Mesenchymal stem cell (in vitro differentiated cells and primary cell): Measurements from ENCODE around the gene NDUFA8. TPM values are rescaled to one million over a fixed set of nuclear protein-coding genes. Genes with fewer than 3 reads are reported as not detected.

Experiments
- DNase-seq: peaks from one replicate; pipeline ENCODE4 v3.0.0-alpha.2; 2013
- H2AFZ ChIP-seq: one replicate; pipeline ENCODE4 v1.6.1; 2013; ENCODE audit warnings: low read depth, mild to moderate bottlenecking, control low read depth, inconsistent platforms, low read length, moderate library complexity
- H2AK5ac ChIP-seq: 2 replicates; pipeline ENCODE4 v1.6.1; 2013; ENCODE audit warnings: low read length, moderate library complexity, mild to moderate bottlenecking, inconsistent platforms; ENCODE audit not compliant: severe bottlenecking
- H2BK120ac ChIP-seq: one replicate; pipeline ENCODE4 v1.6.1; 2013; ENCODE audit warnings: low read depth, mild to moderate bottlenecking, inconsistent platforms, low read length, moderate library complexity
- H2BK12ac ChIP-seq, 2 experiments: one replicate each; pipeline ENCODE4 v1.6.1; 2013; ENCODE audit warnings: inconsistent platforms in 2 of 2, low read length in 2 of 2, mild to moderate bottlenecking in 2 of 2, moderate library complexity in 2 of 2, control low read depth in 1 of 2
- H2BK15ac ChIP-seq: one replicate; pipeline ENCODE4 v1.6.1; 2013; ENCODE audit warnings: mild to moderate bottlenecking, low read depth, inconsistent platforms; ENCODE audit not compliant: poor library complexity, severe bottlenecking
- H2BK5ac ChIP-seq: 2 replicates; pipeline ENCODE4 v1.6.1; 2013; ENCODE audit warnings: low read depth, mild to moderate bottlenecking, low read length, control low read depth, inconsistent platforms; ENCODE audit not compliant: poor library complexity, severe bottlenecking
- H3K14ac ChIP-seq, 2 experiments: one replicate each; pipeline ENCODE4 v1.6.1; 2013; ENCODE audit warnings: inconsistent platforms in 2 of 2, low read length in 2 of 2, control low read depth in 1 of 2, mild to moderate bottlenecking in 1 of 2, moderate library complexity in 1 of 2
- H3K18ac ChIP-seq, 2 experiments: one replicate each; pipeline ENCODE4 v1.6.1; 2013; ENCODE audit warnings: inconsistent platforms in 2 of 2, low read length in 2 of 2, control low read depth in 1 of 2, low read depth in 1 of 2, mild to moderate bottlenecking in 1 of 2
- H3K23ac ChIP-seq, 2 experiments: one replicate each; pipeline ENCODE4 v1.6.1; 2013; ENCODE audit warnings: inconsistent platforms in 2 of 2, low read length in 2 of 2, mild to moderate bottlenecking in 2 of 2, moderate library complexity in 2 of 2, control low read depth in 1 of 2
- H3K27ac ChIP-seq: 2 replicates; pipeline ENCODE4 v1.5.1; 2013; ENCODE audit warnings: mild to moderate bottlenecking, moderate library complexity, low read length, control low read depth, inconsistent platforms; ENCODE audit not compliant: poor library complexity, severe bottlenecking
- H3K27me3 ChIP-seq, 2 experiments: 2 replicates each; pipeline versions ENCODE4 v1.6.1 to v1.7.0; 2013; ENCODE audit warnings: low read length in 2 of 2, mild to moderate bottlenecking in 2 of 2, moderate library complexity in 2 of 2, control low read depth in 1 of 2, inconsistent platforms in 1 of 2; ENCODE audit not compliant: control insufficient read depth in 1 of 2, insufficient read depth in 1 of 2
- H3K36me3 ChIP-seq, 2 experiments: 2 replicates each; pipeline versions ENCODE4 v1.6.1 to v1.7.0; 2013; ENCODE audit warnings: low read length in 2 of 2, control low read depth in 1 of 2, inconsistent platforms in 1 of 2, low read depth in 1 of 2, mild to moderate bottlenecking in 1 of 2; ENCODE audit not compliant: insufficient read depth in 2 of 2, control insufficient read depth in 1 of 2
- H3K4ac ChIP-seq, 2 experiments: one replicate each; pipeline ENCODE4 v1.6.1; 2013; ENCODE audit warnings: inconsistent platforms in 2 of 2, low read length in 2 of 2, mild to moderate bottlenecking in 2 of 2, moderate library complexity in 2 of 2, control low read depth in 1 of 2, low read depth in 1 of 2
- H3K4me1 ChIP-seq: 2 replicates; pipeline ENCODE4 v1.6.1; 2013; ENCODE audit warnings: low read depth, low read length, control low read depth; ENCODE audit not compliant: control insufficient read depth, insufficient read depth
- H3K4me2 ChIP-seq: 2 replicates; pipeline ENCODE4 v1.6.1; 2013; ENCODE audit warnings: low read length, mild to moderate bottlenecking, inconsistent platforms; ENCODE audit not compliant: poor library complexity, severe bottlenecking
- H3K4me3 ChIP-seq, 2 experiments: 2 replicates each; pipeline versions ENCODE4 v1.5.1 to v1.7.0; 2013; ENCODE audit warnings: low read length in 2 of 2, mild to moderate bottlenecking in 2 of 2, control low read depth in 1 of 2, low read depth in 1 of 2; ENCODE audit not compliant: insufficient read depth in 1 of 2
- H3K79me1 ChIP-seq: replicated peaks from 2 replicates; pipeline ENCODE4 v1.6.1; 2013; ENCODE audit warnings: mild to moderate bottlenecking, control low read depth, low read length, inconsistent platforms; ENCODE audit not compliant: poor library complexity, severe bottlenecking
- H3K9ac ChIP-seq: 2 replicates; pipeline ENCODE4 v1.7.0; 2013; ENCODE audit warnings: mild to moderate bottlenecking, low read length, moderate library complexity
- H3K9me3 ChIP-seq: 2 replicates; pipeline ENCODE4 v1.7.0; 2013; ENCODE audit warnings: mild to moderate bottlenecking, low read length; ENCODE audit not compliant: control insufficient read depth
- H4K8ac ChIP-seq: one replicate; pipeline ENCODE4 v1.6.1; 2013; ENCODE audit warnings: inconsistent platforms, mild to moderate bottlenecking, low read length, moderate library complexity
- H4K91ac ChIP-seq: one replicate; pipeline ENCODE4 v1.6.1; 2013; ENCODE audit warnings: mild to moderate bottlenecking, low read length, inconsistent platforms
- WGBS: methylation state at CpG from one replicate; pipeline ENCODE4 v1.1.7; 2013; ENCODE audit warnings: mixed read lengths; 5-methylcytosine and 5-hydroxymethylcytosine counted together
- small RNA-seq: library from polyadenylated mRNA; stranded (forward); fragments of <200 nt; extraction: miRNeasy Mini kit (QIAGEN cat#:217004); gene quantifications from one replicate; pipeline ENCODE3, GENCODE V24; 2013; ENCODE audit warnings: low read depth

The NDUFA8 gene

DNA sequence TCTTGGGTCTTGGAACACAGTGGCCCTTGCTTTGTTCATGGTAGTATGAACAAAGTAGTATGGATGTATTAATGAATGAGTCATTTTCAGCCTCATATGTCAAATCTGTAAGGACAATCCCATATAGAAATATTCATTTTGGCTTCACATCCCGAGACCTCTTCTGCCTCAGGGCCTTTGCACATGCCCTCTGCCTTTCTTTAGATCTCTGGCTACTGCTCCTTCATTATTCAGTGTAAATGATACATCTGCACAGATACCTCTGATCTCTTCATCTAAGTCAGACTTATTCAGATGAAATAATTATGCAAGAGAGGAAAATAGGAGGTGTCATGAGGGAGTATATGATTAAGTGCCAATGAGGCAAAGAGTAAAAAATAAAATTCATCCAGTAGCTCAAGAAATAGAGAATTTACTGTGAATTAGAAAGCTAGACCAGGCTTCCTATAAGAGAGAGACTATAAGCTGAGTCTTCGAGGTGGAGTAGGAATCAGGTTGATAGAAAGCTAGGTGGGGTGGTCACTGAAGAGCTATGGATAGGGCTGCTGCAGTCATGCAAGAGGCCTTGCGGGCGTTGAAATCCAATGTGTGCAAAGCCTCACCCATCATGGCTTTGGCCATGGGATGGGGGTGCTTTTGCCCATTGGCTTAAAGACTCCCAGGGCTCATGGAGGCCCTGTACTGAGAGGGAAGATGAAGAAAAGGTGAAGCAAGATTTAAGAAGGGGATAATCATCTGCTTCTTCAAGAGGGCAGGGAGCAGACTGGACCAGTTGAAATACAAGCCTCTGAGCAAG is 62.8 kb downstream of the NDUFA8 start:
- 72% methylated on average over 4 of the region's 4 CpGs for WGBS
- Histone ChIP-seq H2AFZ (no peak overlapping the region), H3K79me1 (peaks cover 8% of the 10 kb centered on the region), H3K4ac (no peak overlapping the region), H2BK15ac (no peak overlapping the region), H2AK5ac (no peak overlapping the region), H3K4me2 (no peak overlapping the region), H3K4me3 (no peak overlapping the region), H3K36me3 (no peaks in the 10 kb centered on the region), H3K27ac (no peak overlapping the region), H3K23ac (no peak overlapping the region), H3K14ac (no peak overlapping the region), H2BK120ac (no peak overlapping the region), H2BK12ac (no peak overlapping the region), H4K8ac (no peak overlapping the region), H3K4me1 (peaks cover 12% of the 10 kb centered on the region), H3K9me3 (no peaks in the 10 kb centered on the region), H3K9ac (no peak overlapping the region), H2BK5ac (no peak overlapping the region), H3K27me3 (peaks cover 0 to 3% of the 10 kb centered on the region in 2 experiments), H3K18ac (no peak overlapping the region), H4K91ac (no peak overlapping the region)
- no peak for DNase-seq

DNA sequence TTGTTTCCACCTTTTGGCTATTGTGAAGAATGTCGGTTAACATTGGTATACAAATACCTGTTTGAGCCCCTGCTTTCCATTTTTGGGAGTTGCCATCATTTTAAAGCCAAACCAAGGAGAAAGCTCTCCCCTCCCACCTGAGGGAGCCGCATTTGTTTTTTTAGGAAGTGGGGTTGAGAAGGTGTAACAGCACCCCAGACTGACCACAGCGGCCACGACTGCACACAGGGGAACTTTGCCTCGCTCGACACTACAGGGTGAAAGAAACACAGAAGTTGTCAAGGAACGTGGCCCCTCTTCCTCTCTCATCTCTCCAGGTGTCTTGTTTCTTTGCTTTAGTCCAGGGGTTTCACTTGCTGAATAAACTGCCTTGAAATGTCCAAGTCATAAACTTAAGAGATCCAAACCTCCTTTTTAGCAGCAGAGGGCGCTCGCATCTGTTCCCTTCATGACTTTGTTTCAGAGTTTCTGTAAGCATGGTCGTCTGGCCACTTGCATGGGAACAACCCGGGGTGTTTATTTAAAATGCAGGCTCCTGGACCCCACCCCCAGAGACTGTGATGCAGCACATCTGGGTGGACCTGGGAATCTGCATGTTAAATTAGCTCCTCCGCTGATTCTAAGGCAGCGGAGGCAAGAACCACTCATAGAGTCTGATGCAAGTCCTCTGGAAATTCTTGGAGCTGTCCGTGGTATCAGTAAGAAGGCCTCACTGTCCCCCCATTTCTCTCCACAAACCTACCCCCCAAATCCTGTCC is 64.4 kb downstream of the NDUFA8 start:
- H3K9me3 ChIP-seq = no peaks in the 10 kb centered on the region
- no peak overlapping the region for H2AFZ ChIP-seq
- H3K4me2 ChIP-seq = no peak overlapping the region
- no peak overlapping the region for H2AK5ac ChIP-seq
- H3K79me1 ChIP-seq = peaks cover 22% of the 10 kb centered on the region
- WGBS = 20% methylated on average over 14 of the region's 14 CpGs
- no peaks in the 10 kb centered on the region for H3K36me3 ChIP-seq
- no peak overlapping the region for H3K4ac ChIP-seq
- H2BK12ac ChIP-seq = no peak overlapping the region
- H2BK15ac ChIP-seq = no peak overlapping the region
- no peak overlapping the region for H3K14ac ChIP-seq
- H3K9ac ChIP-seq = no peak overlapping the region
- H3K27me3 ChIP-seq = peaks cover 0 to 2% of the 10 kb centered on the region in 2 experiments
- peak; percentile 73 for DNase-seq
- H2BK120ac ChIP-seq = no peak overlapping the region
- peaks cover 12% of the 10 kb centered on the region for H3K4me1 ChIP-seq
- no peak overlapping the region for H4K91ac ChIP-seq
- H3K27ac ChIP-seq = no peak overlapping the region
- no peak overlapping the region for H4K8ac ChIP-seq
- no peak overlapping the region for H2BK5ac ChIP-seq
- H3K18ac ChIP-seq = no peak overlapping the region
- H3K4me3 ChIP-seq = no peak overlapping the region
- no peak overlapping the region for H3K23ac ChIP-seq

Small RNA genes within 50 kb of the gene (small RNA-seq; reads per million reads assigned to genes)
- not detected for gene MIR4478
